BJ (cell line): ENCODE data around the gene ETF1. TPM values are rescaled to one million over a fixed set of nuclear protein-coding genes. Genes with fewer than 3 reads are reported as not detected.

ENCODE experiments used
- CTCF ChIA-PET: fragments of 350-600 bp; formaldehyde crosslinking; extraction: SDS; loops from one replicate; lab custom pipeline; 2021; ENCODE audit warnings: antibody characterized with exemption, inconsistent platforms; lab: Yijun Ruan, JAX
- POLR2A ChIA-PET: fragments of 300-600 bp; sonication (Branson Sonifier 250); formaldehyde crosslinking; extraction: SDS; loops from one replicate; lab custom pipeline; 2021; ENCODE audit warnings: antibody characterized with exemption; lab: Charles Lee
- DNase-seq: peaks from one replicate; pipeline ENCODE4 v3.0.0-alpha.2; 2011; ENCODE audit warnings: low read depth
- H3K27me3 ChIP-seq: 2 replicates; pipeline ENCODE4 v1.6.0; 2011; ENCODE audit warnings: low read length; ENCODE audit not compliant: control insufficient read depth, insufficient read depth
- H3K36me3 ChIP-seq: 2 replicates; pipeline ENCODE4 v1.5.1; 2011; ENCODE audit warnings: low read length; ENCODE audit not compliant: control insufficient read depth, insufficient read depth
- H3K4me3 ChIP-seq: 2 replicates; pipeline ENCODE4 v1.5.1; 2011; ENCODE audit warnings: low read depth, mild to moderate bottlenecking, control low read depth, low read length
- polyA plus RNA-seq: library from polyadenylated mRNA; depleted of rRNA; stranded (reverse); fragments of >200 nt; gene quantifications from 2 replicates; pipeline ENCODE4 v1.2.3, GENCODE V29; 2011
- TF ChIP-seq, protein P1 (sequence below): IDR thresholded peaks from 2 replicates; pipeline ENCODE4 v1.5.1; 2011; ENCODE audit warnings: low read depth, mild to moderate bottlenecking, control low read depth, inconsistent platforms, low read length, moderate library complexity; ENCODE audit not compliant: insufficient read depth

ETF1 gene
- polyA plus RNA-seq, 1 experiment = 52.4 TPM

DNA sequence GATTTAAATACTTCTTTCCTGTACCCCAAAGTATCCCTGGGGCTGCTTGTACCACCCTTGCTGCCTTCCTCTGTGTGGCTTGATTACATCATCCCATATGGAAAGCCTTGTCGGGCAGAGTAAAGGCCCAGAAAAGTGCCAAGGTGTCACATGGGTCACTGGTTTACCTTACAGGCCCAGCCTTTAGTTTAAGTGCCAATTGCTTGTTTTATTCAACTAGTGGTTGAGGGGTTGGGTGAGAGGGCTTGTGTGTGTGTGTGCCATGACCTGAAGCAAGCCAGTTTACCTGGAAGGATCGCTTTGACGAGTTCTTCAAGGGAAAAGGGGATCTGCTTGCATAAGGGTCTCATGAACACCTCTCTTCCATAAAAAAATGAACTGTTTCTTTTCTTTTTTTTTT lies 39.9 kb upstream of the ETF1 start:
- POLR2A ChIA-PET = no interaction called here
- no peaks in the 10 kb centered on the region for H3K27me3 ChIP-seq
- CTCF ChIA-PET = no interaction called here

DNA sequence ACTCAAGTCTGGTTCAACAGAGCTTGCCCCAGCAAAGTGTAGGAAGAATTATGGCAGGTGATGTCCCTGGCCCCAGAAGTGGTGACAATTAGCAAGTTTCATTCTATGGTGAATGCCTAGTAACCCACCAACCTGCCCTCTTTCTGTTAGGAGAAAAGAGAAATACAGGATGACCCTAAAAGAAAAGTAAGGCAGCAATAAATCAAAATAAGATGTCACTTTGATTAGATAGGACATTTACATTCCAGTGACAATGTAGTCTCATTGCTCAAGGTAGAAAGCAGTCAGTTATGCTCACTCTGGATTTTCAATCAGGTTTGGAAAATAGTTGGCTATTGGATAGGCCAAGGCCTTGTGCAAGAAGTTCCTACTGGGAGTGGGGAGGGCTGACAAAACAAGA lies 37.7 kb upstream of the ETF1 start:
- CTCF ChIA-PET = interaction anchor here (1.4 to 1.6 kb wide), 2 partner anchors 62 to 209 kb away, joined by 5 to 6 read pairs; no protein-coding TSS in a partner anchor
- H3K27me3 ChIP-seq = no peaks in the 10 kb centered on the region
- H3K36me3 ChIP-seq = no peaks in the 10 kb centered on the region
- TF ChIP-seq, protein P1, sequence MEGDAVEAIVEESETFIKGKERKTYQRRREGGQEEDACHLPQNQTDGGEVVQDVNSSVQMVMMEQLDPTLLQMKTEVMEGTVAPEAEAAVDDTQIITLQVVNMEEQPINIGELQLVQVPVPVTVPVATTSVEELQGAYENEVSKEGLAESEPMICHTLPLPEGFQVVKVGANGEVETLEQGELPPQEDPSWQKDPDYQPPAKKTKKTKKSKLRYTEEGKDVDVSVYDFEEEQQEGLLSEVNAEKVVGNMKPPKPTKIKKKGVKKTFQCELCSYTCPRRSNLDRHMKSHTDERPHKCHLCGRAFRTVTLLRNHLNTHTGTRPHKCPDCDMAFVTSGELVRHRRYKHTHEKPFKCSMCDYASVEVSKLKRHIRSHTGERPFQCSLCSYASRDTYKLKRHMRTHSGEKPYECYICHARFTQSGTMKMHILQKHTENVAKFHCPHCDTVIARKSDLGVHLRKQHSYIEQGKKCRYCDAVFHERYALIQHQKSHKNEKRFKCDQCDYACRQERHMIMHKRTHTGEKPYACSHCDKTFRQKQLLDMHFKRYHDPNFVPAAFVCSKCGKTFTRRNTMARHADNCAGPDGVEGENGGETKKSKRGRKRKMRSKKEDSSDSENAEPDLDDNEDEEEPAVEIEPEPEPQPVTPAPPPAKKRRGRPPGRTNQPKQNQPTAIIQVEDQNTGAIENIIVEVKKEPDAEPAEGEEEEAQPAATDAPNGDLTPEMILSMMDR = no peak
- no peak for DNase-seq
- POLR2A ChIA-PET = no interaction called here
- H3K4me3 ChIP-seq = no peak overlapping the region

More for the DNA sequence above, 39.9 kb upstream of the ETF1 start:
- H3K4me3 ChIP-seq = no peak overlapping the region
- TF ChIP-seq, protein P1 = no peak
- no peaks in the 10 kb centered on the region for H3K36me3 ChIP-seq
- no peak for DNase-seq

DNA sequence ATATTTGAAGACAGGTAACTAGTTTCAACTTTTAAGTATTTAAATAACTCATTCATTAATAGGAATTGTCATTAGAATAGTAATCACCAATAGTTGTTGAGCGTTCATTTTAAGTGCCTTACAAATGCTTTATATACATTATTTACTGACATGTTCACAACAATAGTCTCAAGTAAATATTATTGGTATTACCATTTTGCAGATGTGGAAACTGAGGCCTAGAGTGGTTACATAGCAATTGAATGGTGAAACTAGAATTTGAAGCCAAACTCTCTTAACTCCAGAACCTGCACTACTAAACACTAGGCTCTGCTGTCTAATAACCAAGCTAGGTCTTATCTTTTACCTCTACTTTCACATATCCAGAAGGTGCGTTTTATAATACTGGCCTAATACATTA lies 37.0 kb upstream of the ETF1 start:
- DNase-seq = no peak
- TF ChIP-seq, protein P1 = no peak
- Histone ChIP-seq H3K36me3 (no peaks in the 10 kb centered on the region), H3K27me3 (no peaks in the 10 kb centered on the region), H3K4me3 (no peak overlapping the region)
- ChIA-PET CTCF (interaction anchor here (0.7 to 1.6 kb wide), 22 partner anchors 8 to 688 kb away, joined by 3 to 10 read pairs (median 5); no protein-coding TSS in a partner anchor), POLR2A (no interaction called here)

DNA sequence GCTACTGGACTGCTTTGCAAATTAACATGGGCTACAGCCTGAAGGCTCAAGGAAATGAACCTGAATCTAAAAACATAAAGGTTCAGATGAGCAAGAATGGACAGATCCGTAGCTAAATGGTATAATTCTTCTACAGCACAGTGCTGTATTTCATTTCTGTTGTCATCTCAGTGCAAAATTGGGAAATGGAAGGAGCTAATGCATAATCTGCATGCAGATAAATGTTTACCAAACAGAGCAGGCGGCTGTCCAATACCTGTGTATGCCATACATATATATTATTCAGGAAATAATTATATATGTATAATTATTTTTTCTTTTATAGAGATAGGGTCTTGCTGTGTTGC lies 36.5 kb upstream of the ETF1 start:
- DNase-seq = no peak
- TF ChIP-seq, protein P1 = no peak
- no peaks in the 10 kb centered on the region for H3K36me3 ChIP-seq
- POLR2A ChIA-PET = interaction anchor here (0.6 kb wide), 1 partner anchor 9 kb away, joined by 3 read pairs; no protein-coding TSS in a partner anchor
- no peak overlapping the region for H3K4me3 ChIP-seq
- CTCF ChIA-PET = interaction anchor here (0.6 to 1.6 kb wide), 27 partner anchors 9 to 713 kb away, joined by 3 to 10 read pairs (median 5); no protein-coding TSS in a partner anchor
- no peaks in the 10 kb centered on the region for H3K27me3 ChIP-seq

DNA sequence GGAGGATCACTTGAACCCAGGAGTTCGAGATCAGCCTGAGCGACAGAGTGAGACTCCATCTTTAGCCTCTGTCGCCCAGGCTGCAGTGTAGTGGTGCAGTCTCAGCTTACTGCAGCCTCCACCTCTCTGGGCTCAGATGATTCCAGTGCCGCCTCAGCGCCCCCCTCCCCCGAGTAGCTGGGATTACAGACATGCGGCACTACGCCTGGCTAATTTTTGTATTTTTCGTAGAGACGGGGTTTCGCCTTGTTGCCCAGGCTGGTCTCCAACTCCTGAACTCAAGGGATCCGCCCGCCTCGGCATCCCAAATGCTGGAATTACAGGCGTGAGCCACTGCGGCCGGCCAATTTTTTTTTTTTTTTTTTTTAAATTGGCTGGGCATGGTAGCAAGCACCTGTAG lies 34.4 kb upstream of the ETF1 start:
- Histone ChIP-seq H3K4me3 (no peak overlapping the region), H3K36me3 (peaks cover under 1% of the 10 kb centered on the region), H3K27me3 (no peaks in the 10 kb centered on the region)
- TF ChIP-seq, protein P1 = no peak
- ChIA-PET CTCF (interaction anchor here (0.6 to 1.4 kb wide), 3 partner anchors 33 to 685 kb away, joined by 3 to 4 read pairs (median 3); no protein-coding TSS in a partner anchor), POLR2A (no interaction called here)
- no peak for DNase-seq
